HUES6 (cell line): ENCODE results near the gene ZSWIM3.

Experiments used
- H3K27ac ChIP-seq: 2 replicates; pipeline ENCODE4 v1.7.0; 2013; ENCODE audit warnings: low read depth, mild to moderate bottlenecking, low read length, inconsistent platforms
- H3K27me3 ChIP-seq: 2 replicates; pipeline ENCODE4 v1.6.1; 2013; ENCODE audit warnings: low read length; ENCODE audit not compliant: control insufficient read depth, insufficient read depth
- H3K36me3 ChIP-seq: 2 replicates; pipeline ENCODE4 v1.6.1; 2013; ENCODE audit warnings: low read length; ENCODE audit not compliant: control insufficient read depth, insufficient read depth
- H3K4me1 ChIP-seq: 2 replicates; pipeline ENCODE4 v1.6.1; 2013; ENCODE audit warnings: low read length; ENCODE audit not compliant: control insufficient read depth, insufficient read depth
- H3K4me3 ChIP-seq: 2 replicates; pipeline ENCODE4 v1.5.1; 2013; ENCODE audit warnings: low read depth, low read length
- H3K9ac ChIP-seq: one replicate; pipeline ENCODE4 v1.6.1; 2013; ENCODE audit warnings: mild to moderate bottlenecking, low read length
- H3K9me3 ChIP-seq: 2 replicates; pipeline ENCODE4 v1.6.1; 2013; ENCODE audit warnings: low read depth, low read length; ENCODE audit not compliant: control insufficient read depth, insufficient read depth

The ZSWIM3 gene

DNA sequence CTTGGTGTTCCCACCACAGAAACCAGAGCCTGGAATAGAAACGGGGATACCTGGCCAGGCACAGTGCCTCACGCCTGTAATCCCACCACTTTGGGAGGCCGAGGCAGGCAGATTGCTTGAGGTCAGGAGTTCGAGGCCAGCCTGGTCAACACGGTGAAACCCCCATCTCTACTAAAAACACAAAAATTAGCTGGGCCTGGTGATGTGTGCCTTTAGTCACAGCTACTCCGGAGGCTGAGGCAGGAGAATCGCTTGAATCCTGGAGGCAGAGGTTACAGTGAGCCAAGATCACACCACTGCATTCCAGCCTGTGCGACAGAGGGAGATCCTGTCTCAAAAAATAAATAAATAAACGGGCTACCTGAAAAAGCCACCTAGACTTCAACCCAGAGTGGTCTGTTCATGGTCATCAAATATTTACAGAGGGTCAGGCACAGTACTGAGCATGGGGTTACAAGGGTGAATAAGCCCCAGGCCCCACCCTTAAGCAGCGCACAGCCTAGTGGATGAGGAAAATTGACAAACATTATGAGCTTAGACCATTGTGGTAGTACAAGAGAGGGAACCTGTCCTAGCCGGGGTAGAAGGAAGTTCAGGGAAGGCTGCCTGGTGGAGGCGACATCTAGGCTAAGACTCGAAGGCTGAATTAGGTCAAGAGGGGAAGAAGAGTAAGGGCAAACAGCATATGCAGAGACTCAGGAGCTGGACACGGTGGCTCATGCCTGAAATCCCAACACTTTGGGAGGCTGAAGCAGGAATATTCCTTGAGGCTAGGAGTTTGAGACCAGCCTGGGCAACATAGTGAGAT is 69.9 kb downstream of the ZSWIM3 start:
- H3K4me3 ChIP-seq: no peak overlapping the region
- H3K9me3 ChIP-seq: no peaks in the 10 kb centered on the region
- no peak overlapping the region for H3K9ac ChIP-seq
- H3K27me3 ChIP-seq: no peaks in the 10 kb centered on the region
- H3K36me3 ChIP-seq: no peaks in the 10 kb centered on the region
- no peak overlapping the region for H3K27ac ChIP-seq
- H3K4me1 ChIP-seq: 0 out of 2 replicates have a peak, but pooled peaks cover 3% of the 10 kb centered on the region
